ENCODE measurements around the gene SRRM4.

DNA sequence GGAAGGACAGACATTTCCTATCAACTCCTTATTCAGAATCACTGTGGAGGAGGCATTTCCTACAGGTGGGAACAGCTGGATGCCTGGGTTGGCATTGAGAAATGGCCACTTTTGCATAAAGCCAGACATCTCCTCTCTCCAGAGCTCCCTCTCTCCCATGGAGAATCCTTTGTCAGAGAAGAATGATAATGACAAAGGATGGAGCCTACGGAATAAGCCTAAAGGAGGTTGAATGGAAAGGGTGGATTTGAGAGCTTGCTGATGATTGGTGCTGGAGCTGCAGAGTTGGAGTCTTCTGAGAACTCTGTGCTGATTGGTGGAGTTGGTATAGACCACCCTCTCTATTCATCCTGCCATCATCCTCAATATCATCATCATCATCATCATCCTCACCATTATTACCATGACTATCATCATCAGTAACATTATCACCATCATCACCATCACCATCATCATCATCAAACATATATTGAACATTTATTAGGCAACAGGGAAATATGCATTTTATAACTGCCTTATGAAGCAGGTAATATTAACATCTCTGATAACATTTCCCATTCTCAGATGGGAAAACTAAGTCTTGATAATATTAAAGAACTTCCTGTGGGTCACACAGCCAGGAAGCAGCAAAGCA is 108.2 kb downstream of the SRRM4 start:
- TF ChIP-seq, protein P1, sequence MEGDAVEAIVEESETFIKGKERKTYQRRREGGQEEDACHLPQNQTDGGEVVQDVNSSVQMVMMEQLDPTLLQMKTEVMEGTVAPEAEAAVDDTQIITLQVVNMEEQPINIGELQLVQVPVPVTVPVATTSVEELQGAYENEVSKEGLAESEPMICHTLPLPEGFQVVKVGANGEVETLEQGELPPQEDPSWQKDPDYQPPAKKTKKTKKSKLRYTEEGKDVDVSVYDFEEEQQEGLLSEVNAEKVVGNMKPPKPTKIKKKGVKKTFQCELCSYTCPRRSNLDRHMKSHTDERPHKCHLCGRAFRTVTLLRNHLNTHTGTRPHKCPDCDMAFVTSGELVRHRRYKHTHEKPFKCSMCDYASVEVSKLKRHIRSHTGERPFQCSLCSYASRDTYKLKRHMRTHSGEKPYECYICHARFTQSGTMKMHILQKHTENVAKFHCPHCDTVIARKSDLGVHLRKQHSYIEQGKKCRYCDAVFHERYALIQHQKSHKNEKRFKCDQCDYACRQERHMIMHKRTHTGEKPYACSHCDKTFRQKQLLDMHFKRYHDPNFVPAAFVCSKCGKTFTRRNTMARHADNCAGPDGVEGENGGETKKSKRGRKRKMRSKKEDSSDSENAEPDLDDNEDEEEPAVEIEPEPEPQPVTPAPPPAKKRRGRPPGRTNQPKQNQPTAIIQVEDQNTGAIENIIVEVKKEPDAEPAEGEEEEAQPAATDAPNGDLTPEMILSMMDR (IDR thresholded peaks at IDR 0.05 in 4 of 5, conservative IDR thresholded peaks at IDR 0.05 in 1 of 5) = no peak
- TF ChIP-seq POLR2A (IDR thresholded peaks at IDR 0.05) = no peak
